ENCODE data around the gene CDK6.
"Not testable (repeated sequence)": the region's sequence is repeated elsewhere in the genome, so short reads cannot be mapped to it uniquely, and the experiment has no call there.

The CDK6 gene

GRCh38 chr7:92761391-92762097 lies 74.8 kb downstream of the CDK6 start:
- no peak for DNase-seq (ENCODE audit: low read depth)

- DNase-seq (ENCODE audit: low read depth), result no peak
Observed at GRCh38 chr7:92758796-92759431, 77.5 kb downstream of the CDK6 start.

GRCh38 chr7:92757311-92757910 lies 79.0 kb downstream of the CDK6 start:
- DNase-seq (ENCODE audit: low read depth), result not testable (repeated sequence)

- no peak for DNase-seq (ENCODE audit: low read depth)
Observed at GRCh38 chr7:92755680-92756079, 80.7 kb downstream of the CDK6 start.

GRCh38 chr7:92754919-92755581 lies 81.3 kb downstream of the CDK6 start:
- no peak for DNase-seq (ENCODE audit: low read depth)

GRCh38 chr7:92753614-92754013 lies 82.8 kb downstream of the CDK6 start:
- DNase-seq (ENCODE audit: low read depth), result no peak

GRCh38 chr7:92751902-92752901 lies 84.2 kb downstream of the CDK6 start:
- DNase-seq (ENCODE audit: low read depth), result peak; percentile 77

- no peak for DNase-seq (ENCODE audit: low read depth)
Observed at GRCh38 chr7:92750946-92751345, 85.4 kb downstream of the CDK6 start.

- DNase-seq (ENCODE audit: low read depth), result no peak
Observed at GRCh38 chr7:92750447-92750839, 85.9 kb downstream of the CDK6 start.

- DNase-seq (ENCODE audit: low read depth), result no peak
Observed at GRCh38 chr7:92749832-92750446, 86.4 kb downstream of the CDK6 start.

- no peak for DNase-seq (ENCODE audit: low read depth)
Observed at GRCh38 chr7:92749327-92749755, 87.0 kb downstream of the CDK6 start.

- DNase-seq (ENCODE audit: low read depth), result no peak
Observed at GRCh38 chr7:92748495-92748894, 87.9 kb downstream of the CDK6 start.

- no peak for DNase-seq (ENCODE audit: low read depth)
Observed at GRCh38 chr7:92747041-92747835, 89.1 kb downstream of the CDK6 start.

GRCh38 chr7:92745241-92745640 lies 91.1 kb downstream of the CDK6 start:
- no peak for DNase-seq (ENCODE audit: low read depth)

- DNase-seq (ENCODE audit: low read depth), result not testable (repeated sequence)
Observed at GRCh38 chr7:92744180-92744579, 92.2 kb downstream of the CDK6 start.

- no peak for DNase-seq (ENCODE audit: low read depth)
Observed at GRCh38 chr7:92742186-92742585, 94.2 kb downstream of the CDK6 start.

GRCh38 chr7:92740700-92741126 lies 95.7 kb downstream of the CDK6 start:
- peak; percentile 35 for DNase-seq (ENCODE audit: low read depth)

- no peak for DNase-seq (ENCODE audit: low read depth)
Observed at GRCh38 chr7:92740134-92740533, 96.2 kb downstream of the CDK6 start.

- DNase-seq (ENCODE audit: low read depth), result no peak
Observed at GRCh38 chr7:92739091-92739490, 97.3 kb downstream of the CDK6 start.

GRCh38 chr7:92737706-92738105 lies 98.7 kb downstream of the CDK6 start:
- DNase-seq (ENCODE audit: low read depth), result no peak

All from fibroblast of the conjunctiva (primary cell).